HUES6 (cell line): ENCODE measurements around the gene SEPSECS.

Source experiments
- H3K27ac ChIP-seq: 2 replicates; pipeline ENCODE4 v1.7.0; 2013; ENCODE audit warnings: low read depth, mild to moderate bottlenecking, low read length, inconsistent platforms
- H3K27me3 ChIP-seq: 2 replicates; pipeline ENCODE4 v1.6.1; 2013; ENCODE audit warnings: low read length; ENCODE audit not compliant: control insufficient read depth, insufficient read depth
- H3K36me3 ChIP-seq: 2 replicates; pipeline ENCODE4 v1.6.1; 2013; ENCODE audit warnings: low read length; ENCODE audit not compliant: control insufficient read depth, insufficient read depth
- H3K4me1 ChIP-seq: 2 replicates; pipeline ENCODE4 v1.6.1; 2013; ENCODE audit warnings: low read length; ENCODE audit not compliant: control insufficient read depth, insufficient read depth
- H3K4me3 ChIP-seq: 2 replicates; pipeline ENCODE4 v1.5.1; 2013; ENCODE audit warnings: low read depth, low read length
- H3K9ac ChIP-seq: one replicate; pipeline ENCODE4 v1.6.1; 2013; ENCODE audit warnings: mild to moderate bottlenecking, low read length
- H3K9me3 ChIP-seq: 2 replicates; pipeline ENCODE4 v1.6.1; 2013; ENCODE audit warnings: low read depth, low read length; ENCODE audit not compliant: control insufficient read depth, insufficient read depth

Gene SEPSECS

DNA sequence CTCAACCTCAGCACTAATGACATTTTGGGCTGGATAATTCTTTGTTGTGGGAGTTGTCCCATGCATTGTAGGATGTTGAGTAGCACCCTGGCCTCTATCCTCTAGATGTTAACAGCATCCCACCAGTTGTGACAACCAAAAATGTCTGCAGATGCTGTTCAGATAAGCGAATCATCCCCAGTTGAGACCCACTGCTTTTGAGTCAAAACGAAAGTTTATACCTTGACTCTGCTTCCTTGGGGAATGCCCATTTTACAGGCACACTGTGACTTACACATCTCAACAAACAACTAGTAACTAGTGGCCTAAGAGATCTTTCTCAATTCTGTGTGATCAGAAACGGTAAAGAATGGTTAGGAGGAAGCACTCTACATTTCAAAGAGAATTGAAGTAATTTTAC lies 37.0 kb downstream of the SEPSECS start:
- H3K9ac ChIP-seq: no peak overlapping the region
- H3K4me1 ChIP-seq: no peaks in the 10 kb centered on the region; the same call in 1 of the 2 replicates
- peaks cover 2% of the 10 kb centered on the region; the same call in 1 of the 2 replicates for H3K36me3 ChIP-seq
- H3K27me3 ChIP-seq: no peaks in the 10 kb centered on the region
- H3K4me3 ChIP-seq: no peak overlapping the region
- H3K9me3 ChIP-seq: no peaks in the 10 kb centered on the region
- H3K27ac ChIP-seq: no peak overlapping the region

DNA sequence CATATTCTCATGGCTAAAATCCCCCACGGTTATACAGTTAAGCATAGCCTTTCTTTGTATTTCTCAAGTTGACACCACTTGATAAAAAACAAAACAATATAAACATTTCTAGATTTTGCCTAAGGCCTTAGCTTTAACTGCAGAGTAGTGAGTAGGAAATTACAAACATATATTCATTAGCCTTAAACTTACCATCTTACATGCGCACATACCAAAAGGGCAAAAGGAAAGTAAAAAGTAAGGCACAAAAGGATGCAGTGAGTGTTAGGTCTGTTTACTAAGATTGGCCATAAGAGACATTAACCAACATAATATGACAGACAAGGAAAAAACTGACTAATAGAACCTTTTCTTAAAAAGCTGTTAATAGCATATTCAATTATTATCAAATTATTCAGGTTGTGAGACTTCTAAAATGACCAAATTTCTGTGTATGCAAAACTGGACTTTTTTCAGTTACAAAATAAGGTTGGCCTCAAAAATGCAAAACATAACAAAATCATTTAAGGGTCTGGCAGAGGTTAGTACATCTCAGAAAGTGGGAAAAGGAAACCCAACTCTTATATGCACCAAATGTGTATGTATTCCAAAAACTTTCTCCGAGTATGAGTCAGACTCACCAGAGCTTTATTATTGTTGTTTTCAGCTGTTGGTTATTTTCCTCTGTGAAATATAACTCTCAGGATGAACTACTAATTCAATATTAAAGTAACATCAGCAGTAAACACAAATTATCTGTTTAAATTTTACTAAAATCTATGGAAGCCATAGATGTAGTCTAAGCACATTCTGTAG lies 39.9 kb downstream of the SEPSECS start:
- Histone ChIP-seq H3K27me3 (no peaks in the 10 kb centered on the region), H3K4me1 (no peaks in the 10 kb centered on the region; the same call in 1 of the 2 replicates), H3K4me3 (no peak overlapping the region), H3K27ac (no peak overlapping the region), H3K9ac (no peak overlapping the region), H3K9me3 (no peaks in the 10 kb centered on the region), H3K36me3 (peaks cover 2% of the 10 kb centered on the region; the same call in 1 of the 2 replicates)

DNA sequence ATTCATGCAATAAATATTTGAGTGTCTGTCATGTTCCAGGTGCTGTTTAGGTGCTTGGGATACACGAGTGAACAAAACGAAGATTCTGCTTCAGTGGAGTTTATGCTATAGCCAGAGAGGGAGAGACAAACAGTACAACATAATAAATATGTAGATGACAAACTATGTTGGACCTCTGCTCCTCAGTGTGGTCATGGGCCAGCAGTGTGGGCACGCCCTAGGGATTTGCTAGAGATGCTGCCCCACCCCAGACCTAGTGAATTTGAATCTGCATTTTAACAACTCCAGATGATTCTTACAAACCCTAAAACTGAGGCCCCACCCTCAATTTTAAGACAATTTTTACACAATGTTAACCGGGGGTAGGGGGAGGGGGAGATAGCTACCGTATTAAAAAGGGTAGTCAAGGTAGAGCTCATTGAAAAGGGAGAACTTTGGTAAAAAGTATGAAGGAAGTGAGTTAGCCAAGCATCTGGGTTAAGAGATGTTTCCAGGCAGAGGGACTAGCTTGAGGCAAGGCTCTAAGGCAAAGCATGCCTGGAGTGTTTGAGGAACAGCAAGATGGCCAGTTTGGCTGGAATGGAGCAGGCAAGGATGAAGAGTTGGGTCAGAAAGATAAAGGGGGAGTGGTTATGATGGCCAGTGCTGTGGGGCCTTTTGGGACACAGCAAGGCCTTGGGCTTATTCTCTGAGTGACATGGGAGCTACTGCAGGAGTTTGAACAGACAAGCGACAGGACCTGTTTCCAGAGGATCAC lies 42.4 kb downstream of the SEPSECS start:
- Histone ChIP-seq H3K36me3 (no peaks in the 10 kb centered on the region), H3K4me3 (no peak overlapping the region), H3K9me3 (no peaks in the 10 kb centered on the region), H3K27ac (no peak overlapping the region), H3K27me3 (no peaks in the 10 kb centered on the region), H3K4me1 (no peaks in the 10 kb centered on the region; the same call in 1 of the 2 replicates), H3K9ac (no peak overlapping the region)

DNA sequence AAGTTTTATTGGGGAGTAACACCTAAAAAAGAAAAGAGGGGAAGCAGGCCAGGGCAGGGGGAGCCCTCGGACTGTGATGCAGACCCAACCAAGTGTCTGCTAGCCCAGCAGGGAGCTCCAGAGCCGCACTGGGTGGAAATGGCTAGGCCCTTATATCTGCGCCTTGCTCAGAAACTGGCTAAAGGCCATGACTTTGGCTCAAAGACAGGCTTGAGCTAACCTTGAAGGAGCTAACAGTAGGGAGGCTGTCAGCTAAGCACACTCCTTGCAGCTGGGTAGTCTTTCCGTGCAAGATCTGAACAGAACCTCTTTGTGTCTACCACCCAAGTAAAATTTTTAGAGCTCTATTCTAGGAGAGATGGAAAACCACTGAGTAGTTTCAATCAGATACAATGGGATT lies 43.0 kb downstream of the SEPSECS start:
- H3K27ac ChIP-seq: no peak overlapping the region
- no peaks in the 10 kb centered on the region; the same call in 1 of the 2 replicates for H3K4me1 ChIP-seq
- no peaks in the 10 kb centered on the region for H3K9me3 ChIP-seq
- H3K36me3 ChIP-seq: no peaks in the 10 kb centered on the region
- no peak overlapping the region for H3K9ac ChIP-seq
- no peak overlapping the region for H3K4me3 ChIP-seq
- no peaks in the 10 kb centered on the region for H3K27me3 ChIP-seq

DNA sequence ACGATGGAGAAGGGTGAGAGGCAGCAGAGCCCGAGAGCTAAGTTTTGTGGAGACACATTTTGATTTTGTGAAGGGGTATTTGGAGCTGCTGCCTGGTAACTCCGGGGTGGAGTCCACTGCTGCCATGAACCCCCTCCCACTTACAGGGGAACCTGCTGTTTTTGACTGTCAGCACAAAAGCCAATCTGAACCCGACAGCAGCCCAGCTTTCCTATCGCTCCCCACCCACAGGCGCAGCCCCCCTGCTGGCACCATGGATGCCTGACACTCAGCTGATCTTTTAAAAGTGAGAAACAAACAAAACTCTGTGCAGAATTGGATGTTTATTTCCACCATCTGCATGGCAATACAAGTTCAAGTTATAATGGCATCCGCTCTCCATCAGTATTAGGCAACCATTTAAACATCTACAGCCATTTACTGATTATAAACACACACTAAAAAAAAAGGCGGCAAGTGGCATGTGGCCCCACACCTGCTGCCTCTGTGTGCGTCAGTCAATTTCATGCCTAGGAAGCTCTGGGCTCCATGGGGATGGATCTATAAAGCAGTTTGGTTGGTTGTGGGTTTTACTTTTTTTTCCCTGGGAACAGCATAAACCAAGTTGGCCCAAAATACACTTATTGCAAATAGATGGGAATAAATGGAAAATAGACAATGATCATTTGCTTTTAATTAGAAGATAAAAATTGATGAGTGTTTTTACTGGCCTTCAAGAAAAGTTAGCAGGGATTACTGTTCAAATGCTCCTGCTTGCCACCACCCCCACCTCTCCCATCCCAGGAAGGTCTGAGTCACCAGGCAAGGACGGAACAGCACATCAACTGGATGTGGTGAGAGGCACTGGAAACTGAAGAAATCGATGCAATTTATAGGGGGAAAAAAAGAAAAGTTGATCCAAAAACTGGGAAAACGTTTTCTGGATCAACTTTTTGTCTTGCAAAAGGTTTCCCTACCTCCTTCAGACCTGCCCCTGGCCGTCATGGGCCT lies 46.0 kb downstream of the SEPSECS start:
- Histone ChIP-seq H3K27me3 (no peaks in the 10 kb centered on the region), H3K36me3 (no peaks in the 10 kb centered on the region), H3K9ac (no peak overlapping the region), H3K27ac (no peak overlapping the region), H3K9me3 (no peaks in the 10 kb centered on the region), H3K4me1 (no peaks in the 10 kb centered on the region; the same call in 1 of the 2 replicates), H3K4me3 (no peak overlapping the region)

DNA sequence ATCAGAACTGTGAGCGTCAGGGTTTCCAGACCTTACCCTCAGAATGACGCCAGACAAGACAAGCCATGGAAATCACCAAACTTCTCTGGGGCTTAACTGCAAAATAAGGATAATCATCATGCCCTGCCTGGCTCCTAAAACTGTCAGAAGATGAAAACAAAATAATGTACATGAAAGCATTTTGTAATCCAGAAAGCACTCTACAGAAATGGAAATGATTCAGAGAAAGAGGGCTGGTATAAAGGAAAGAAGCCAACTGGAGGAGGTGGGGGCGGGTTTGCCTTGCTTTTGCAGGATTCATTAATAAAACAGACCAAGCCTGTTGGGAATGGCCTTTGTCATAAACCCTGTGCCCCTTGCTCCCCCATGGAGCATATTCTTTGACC lies 47.3 kb downstream of the SEPSECS start:
- no peaks in the 10 kb centered on the region for H3K27me3 ChIP-seq
- H3K36me3 ChIP-seq: no peaks in the 10 kb centered on the region
- H3K4me1 ChIP-seq: no peaks in the 10 kb centered on the region
- no peaks in the 10 kb centered on the region for H3K9me3 ChIP-seq
- no peak overlapping the region for H3K9ac ChIP-seq
- H3K4me3 ChIP-seq: no peak overlapping the region
- H3K27ac ChIP-seq: no peak overlapping the region

DNA sequence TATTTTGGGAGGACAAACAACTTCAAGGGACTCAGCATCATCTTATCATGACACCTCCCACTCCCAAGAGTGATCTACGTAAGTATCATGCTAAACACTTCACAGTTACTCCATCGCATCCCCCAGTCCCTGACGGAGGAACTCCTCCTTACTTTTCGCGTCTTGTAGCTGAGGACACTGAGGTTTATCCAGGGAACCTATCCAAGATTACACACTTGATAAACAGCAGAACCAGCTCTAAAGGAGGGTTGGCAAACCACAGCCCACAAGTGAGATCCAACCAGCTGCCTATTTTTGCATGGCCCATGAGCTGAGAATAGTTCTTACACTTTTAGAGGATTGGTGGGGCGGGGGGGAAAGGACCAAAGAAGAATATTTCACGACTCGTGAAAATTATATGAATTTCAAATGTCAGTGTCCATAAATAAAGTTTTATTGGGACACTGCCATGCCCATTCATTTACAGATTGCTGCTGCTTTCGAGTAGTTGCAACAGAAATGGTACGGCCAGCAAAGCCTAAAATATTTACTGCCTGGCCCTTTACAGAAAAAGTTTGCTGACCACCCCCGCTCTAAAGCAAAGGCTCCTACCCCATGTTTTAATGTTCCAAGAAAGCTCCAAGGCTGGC lies 47.8 kb downstream of the SEPSECS start:
- Histone ChIP-seq H3K27ac (no peak overlapping the region), H3K4me3 (no peak overlapping the region), H3K9me3 (no peaks in the 10 kb centered on the region), H3K27me3 (no peaks in the 10 kb centered on the region), H3K4me1 (no peaks in the 10 kb centered on the region), H3K36me3 (no peaks in the 10 kb centered on the region), H3K9ac (no peak overlapping the region)

DNA sequence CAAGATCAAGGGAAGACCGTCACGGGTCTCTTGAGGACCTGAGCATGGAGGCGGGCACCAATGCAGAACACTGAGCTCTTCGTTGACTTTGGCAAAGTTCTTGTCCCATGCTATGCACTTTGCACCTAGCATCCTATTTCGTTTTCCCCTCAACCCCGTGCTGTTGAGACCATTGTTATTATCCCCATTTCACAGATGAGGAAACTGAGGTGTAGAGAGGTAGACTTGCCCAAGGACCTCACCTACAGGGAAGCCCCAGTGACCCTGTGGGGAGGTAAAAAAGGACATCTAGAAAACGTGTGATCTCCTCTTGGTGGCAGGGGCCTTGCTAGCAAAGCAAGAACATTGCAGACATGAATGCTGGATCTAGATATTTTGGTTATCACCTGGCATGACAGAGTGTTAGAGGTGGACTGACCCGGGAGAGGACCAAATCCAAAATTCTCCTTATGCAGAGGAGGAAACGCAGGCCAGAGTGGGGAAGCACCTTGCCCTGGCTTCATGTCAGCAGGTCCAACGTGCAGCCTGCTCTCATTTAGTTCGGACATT lies 48.5 kb downstream of the SEPSECS start:
- Histone ChIP-seq H3K27ac (no peak overlapping the region), H3K27me3 (no peaks in the 10 kb centered on the region), H3K9ac (no peak overlapping the region)

DNA sequence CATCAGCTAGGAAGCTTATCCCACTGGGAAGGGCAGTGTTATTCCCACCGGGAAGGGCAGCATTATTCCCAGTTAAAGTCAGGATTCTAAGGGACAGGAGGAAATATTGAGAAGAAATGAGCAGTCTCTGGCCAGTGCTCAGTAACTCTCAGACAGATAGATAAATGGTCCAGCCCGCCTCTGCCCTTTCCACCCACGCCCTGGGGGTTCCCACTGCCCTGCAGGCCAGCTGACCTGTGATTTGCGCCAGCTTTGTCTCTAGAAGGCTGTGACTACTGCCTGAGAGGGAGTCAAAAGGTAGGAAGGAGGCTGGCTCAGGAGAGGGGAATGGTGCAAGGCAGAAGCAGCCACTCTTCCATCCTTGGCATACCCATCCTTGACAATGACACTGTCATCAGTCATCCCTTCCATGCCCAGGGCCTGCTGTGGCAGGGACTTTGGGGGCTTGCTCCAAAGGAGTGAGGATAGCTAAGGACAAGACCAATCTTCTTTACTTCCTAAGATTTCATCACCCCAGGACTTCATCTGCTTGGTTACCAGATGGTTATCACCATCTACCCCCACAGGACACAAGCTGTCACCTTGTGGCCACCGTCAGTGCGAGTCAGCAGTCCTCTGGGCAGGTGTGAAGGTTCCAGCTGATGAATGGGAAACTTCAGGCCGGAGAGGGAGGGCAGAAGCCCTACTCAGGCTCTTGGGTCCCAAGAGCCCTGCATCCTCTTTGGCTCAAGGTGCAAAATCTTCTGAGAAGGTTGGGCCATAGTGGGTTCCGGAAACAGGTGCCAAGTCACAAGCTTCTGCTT lies 49.5 kb downstream of the SEPSECS start:
- H3K4me3 ChIP-seq: no peak overlapping the region
- H3K27me3 ChIP-seq: no peaks in the 10 kb centered on the region
- H3K9ac ChIP-seq: no peak overlapping the region
- H3K9me3 ChIP-seq: no peaks in the 10 kb centered on the region
- no peaks in the 10 kb centered on the region for H3K36me3 ChIP-seq
- no peak overlapping the region for H3K27ac ChIP-seq
- no peaks in the 10 kb centered on the region for H3K4me1 ChIP-seq

More for the DNA sequence above, 48.5 kb downstream of the SEPSECS start:
- no peaks in the 10 kb centered on the region for H3K4me1 ChIP-seq
- no peak overlapping the region for H3K4me3 ChIP-seq
- H3K36me3 ChIP-seq: no peaks in the 10 kb centered on the region
- H3K9me3 ChIP-seq: no peaks in the 10 kb centered on the region
